Neural progenitor cell (in vitro differentiated cells): ENCODE data around the gene SERPINA12.

Experiments
- CTCF ChIP-seq: fragments of 200-600 bp; sonication (generic); IDR thresholded peaks from 2 replicates; pipeline ENCODE4 v1.5.1; 2017; ENCODE audit warnings: antibody characterized with exemption, mild to moderate bottlenecking
- EZH2 ChIP-seq: fragments of 200-600 bp; sonication (generic); IDR thresholded peaks from 2 replicates; pipeline ENCODE4 v1.6.1; 2017; ENCODE audit warnings: antibody characterized with exemption, mild to moderate bottlenecking, moderate library complexity
- EZH2phosphoT487 ChIP-seq: fragments of 200-600 bp; sonication (generic); IDR thresholded peaks from 2 replicates; pipeline ENCODE4 v1.6.1; 2017; ENCODE audit warnings: antibody characterized with exemption

GRCh38 chr14:94483071-94483451 lies 26.2 kb downstream of the SERPINA12 start:
- TF ChIP-seq CTCF (no peak), EZH2 (no peak), EZH2phosphoT487 (no peak)
